Ectodermal cell (in vitro differentiated cells): ENCODE measurements around the gene MIEF2.

Experiments
- H3K27ac ChIP-seq: 2 replicates; pipeline ENCODE4 v1.7.0; 2013; ENCODE audit warnings: mild to moderate bottlenecking, low read depth, low read length; ENCODE audit not compliant: insufficient read depth, poor library complexity, severe bottlenecking
- H3K27me3 ChIP-seq: 2 replicates; pipeline ENCODE4 v1.7.0; 2013; ENCODE audit warnings: mild to moderate bottlenecking, low read length; ENCODE audit not compliant: insufficient read depth, control insufficient read depth, poor library complexity, severe bottlenecking
- H3K36me3 ChIP-seq: one replicate; pipeline ENCODE4 v1.7.0; 2013; ENCODE audit warnings: low read length; ENCODE audit not compliant: control insufficient read depth, insufficient read depth
- H3K4me1 ChIP-seq: one replicate; pipeline ENCODE4 v1.7.0; 2013; ENCODE audit warnings: low read length; ENCODE audit not compliant: control insufficient read depth, insufficient read depth
- H3K4me3 ChIP-seq: 2 replicates; pipeline ENCODE4 v1.7.0; 2013; ENCODE audit warnings: low read depth, low read length, control low read depth; ENCODE audit not compliant: insufficient read depth
- H3K9me3 ChIP-seq: 2 replicates; pipeline ENCODE4 v1.7.0; 2013; ENCODE audit warnings: mild to moderate bottlenecking, low read length, moderate library complexity; ENCODE audit not compliant: control insufficient read depth
- WGBS, 2 experiments: methylation state at CpG; one replicate each; pipeline ENCODE4 v1.1.7; 2013; ENCODE audit warnings: missing lambda C conversion rate in 2 of 2; 5-methylcytosine and 5-hydroxymethylcytosine counted together

Gene MIEF2

GRCh38 chr17:18263885-18264682, 3.6 kb downstream of the MIEF2 start:
- H3K27ac ChIP-seq = no peak overlapping the region
- H3K9me3 ChIP-seq = no peaks in the 10 kb centered on the region
- no peaks in the 10 kb centered on the region for H3K27me3 ChIP-seq
- H3K36me3 ChIP-seq = peaks cover 8% of the 10 kb centered on the region
- no peak overlapping the region for H3K4me3 ChIP-seq
- 93 to 95% methylated on average over 50 of the region's 50 CpGs for WGBS, 2 experiments
- peaks cover 8% of the 10 kb centered on the region for H3K4me1 ChIP-seq

GRCh38 chr17:18267366-18267765, 6.9 kb downstream of the MIEF2 start:
- H3K27me3 ChIP-seq = no peaks in the 10 kb centered on the region
- no peak overlapping the region for H3K4me3 ChIP-seq
- 84 to 85% methylated on average over 10 of the region's 10 CpGs for WGBS, 2 experiments
- H3K36me3 ChIP-seq = peaks cover 8% of the 10 kb centered on the region
- H3K9me3 ChIP-seq = no peaks in the 10 kb centered on the region
- H3K27ac ChIP-seq = no peak overlapping the region
- no peaks in the 10 kb centered on the region for H3K4me1 ChIP-seq

- Histone ChIP-seq H3K9me3 (no peaks in the 10 kb centered on the region), H3K4me1 (no peaks in the 10 kb centered on the region), H3K4me3 (no peak overlapping the region), H3K36me3 (peaks cover 5% of the 10 kb centered on the region), H3K27me3 (no peaks in the 10 kb centered on the region), H3K27ac (peak overlapping the region; percentile 2)
- WGBS, 2 experiments = 51 to 53% methylated on average over 14 of the region's 14 CpGs
Observed at GRCh38 chr17:18267927-18268711, 7.7 kb downstream of the MIEF2 start.

- Histone ChIP-seq H3K27me3 (no peaks in the 10 kb centered on the region), H3K4me1 (no peaks in the 10 kb centered on the region), H3K9me3 (no peaks in the 10 kb centered on the region), H3K4me3 (no peak overlapping the region), H3K27ac (no peak overlapping the region), H3K36me3 (peaks cover 13% of the 10 kb centered on the region)
- 88 to 90% methylated on average over 14 of the region's 14 CpGs for WGBS, 2 experiments
Observed at GRCh38 chr17:18270046-18270931, 9.8 kb downstream of the MIEF2 start.

GRCh38 chr17:18277076-18277475, 16.6 kb downstream of the MIEF2 start:
- 90 to 100% methylated on average over 1 of the region's 1 CpG for WGBS, 2 experiments
- Histone ChIP-seq H3K36me3 (peaks cover 58% of the 10 kb centered on the region), H3K9me3 (no peaks in the 10 kb centered on the region)

GRCh38 chr17:18278867-18279266, 18.4 kb downstream of the MIEF2 start:
- H3K36me3 ChIP-seq = peaks cover 66% of the 10 kb centered on the region

More at GRCh38 chr17:18277076-18277475, 16.6 kb downstream of the MIEF2 start:
- Histone ChIP-seq H3K4me3 (no peak overlapping the region), H3K27ac (no peak overlapping the region), H3K27me3 (no peaks in the 10 kb centered on the region), H3K4me1 (no peaks in the 10 kb centered on the region)

GRCh38 chr17:18280249-18280648, 19.8 kb downstream of the MIEF2 start:
- Histone ChIP-seq H3K9me3 (no peaks in the 10 kb centered on the region), H3K4me3 (no peak overlapping the region), H3K27ac (no peak overlapping the region), H3K4me1 (no peaks in the 10 kb centered on the region), H3K36me3 (peaks cover 67% of the 10 kb centered on the region), H3K27me3 (no peaks in the 10 kb centered on the region)
- WGBS, 2 experiments = 94 to 97% methylated on average over 4 of the region's 4 CpGs

More at GRCh38 chr17:18278867-18279266, 18.4 kb downstream of the MIEF2 start:
- H3K27ac ChIP-seq = no peak overlapping the region
- no peaks in the 10 kb centered on the region for H3K9me3 ChIP-seq
- WGBS, 2 experiments = 96 to 98% methylated on average over 2 to 3 of the region's 3 CpGs
- no peaks in the 10 kb centered on the region for H3K4me1 ChIP-seq
- no peaks in the 10 kb centered on the region for H3K27me3 ChIP-seq
- no peak overlapping the region for H3K4me3 ChIP-seq

GRCh38 chr17:18280766-18281371, 20.4 kb downstream of the MIEF2 start:
- H3K4me3 ChIP-seq = no peak overlapping the region
- 93% methylated on average over 4 to 5 of the region's 5 CpGs for WGBS, 2 experiments
- no peaks in the 10 kb centered on the region for H3K4me1 ChIP-seq
- H3K27me3 ChIP-seq = no peaks in the 10 kb centered on the region
- H3K36me3 ChIP-seq = peaks cover 71% of the 10 kb centered on the region
- H3K9me3 ChIP-seq = no peaks in the 10 kb centered on the region
- H3K27ac ChIP-seq = no peak overlapping the region

- H3K9me3 ChIP-seq = no peaks in the 10 kb centered on the region
- no peaks in the 10 kb centered on the region for H3K4me1 ChIP-seq
- H3K4me3 ChIP-seq = no peak overlapping the region
- no peak overlapping the region for H3K27ac ChIP-seq
- peaks cover 69% of the 10 kb centered on the region for H3K36me3 ChIP-seq
- 95 to 97% methylated on average over 6 of the region's 6 CpGs for WGBS, 2 experiments
- H3K27me3 ChIP-seq = no peaks in the 10 kb centered on the region
Observed at GRCh38 chr17:18281788-18282187, 21.3 kb downstream of the MIEF2 start.
